SH-SY5Y (cell line): ENCODE results near the gene FRY.

Experiments used
- GATA2 ChIP-seq: IDR thresholded peaks from 2 replicates; pipeline ENCODE4 v1.6.1; 2011; ENCODE audit warnings: mild to moderate bottlenecking, low read depth, low read length
- GATA3 ChIP-seq: IDR thresholded peaks from 2 replicates; pipeline ENCODE4 v1.6.1; 2011; ENCODE audit warnings: low read depth, mild to moderate bottlenecking, low read length, moderate library complexity

DNA sequence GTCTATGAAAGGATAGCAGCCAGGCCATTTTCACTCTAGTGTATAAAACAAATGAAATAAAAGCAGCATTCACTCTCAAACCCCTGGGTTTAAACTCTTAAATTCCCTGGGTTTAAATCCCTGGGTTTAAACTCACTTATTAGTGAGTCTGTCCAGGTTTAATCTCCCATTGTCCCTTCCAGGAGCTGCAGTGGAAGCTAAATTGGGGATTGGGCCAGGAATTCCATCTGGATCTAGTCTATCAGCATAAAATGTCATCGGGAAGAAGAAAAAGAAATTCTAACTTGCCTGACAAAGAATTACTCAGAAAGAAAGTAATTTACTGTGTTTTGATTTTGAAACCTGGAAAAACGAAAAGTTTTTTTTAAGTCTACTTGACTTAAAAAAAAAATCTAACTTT is 54.8 kb downstream of the FRY start:
- TF ChIP-seq GATA2 (no peak), GATA3 (no peak)
